Epithelial cell of proximal tubule (primary cell): Measurements from ENCODE around the gene ACAP3. TPM values are rescaled to one million over a fixed set of nuclear protein-coding genes. Genes with fewer than 3 reads are reported as not detected.

Experiments
- DNase-seq: peaks from one replicate; pipeline ENCODE4 v3.0.0-alpha.2; 2011; ENCODE audit warnings: low read depth
- H3K4me3 ChIP-seq: 2 replicates; pipeline ENCODE4 v1.5.1; 2011; ENCODE audit warnings: low read depth, mild to moderate bottlenecking, low read length
- total RNA-seq: library from RNA; depleted of rRNA; stranded (reverse); fragments of >200 nt; gene quantifications from 2 replicates; pipeline ENCODE4 v1.2.3, GENCODE V29; 2015
- TF ChIP-seq, protein P1 (sequence below): conservative IDR thresholded peaks from 2 replicates; pipeline ENCODE4 v1.5.1; 2012; ENCODE audit warnings: low read depth, mild to moderate bottlenecking, low read length

ACAP3 gene
- total RNA-seq, 1 donor from 2014 or later, result 29.1 TPM

DNA sequence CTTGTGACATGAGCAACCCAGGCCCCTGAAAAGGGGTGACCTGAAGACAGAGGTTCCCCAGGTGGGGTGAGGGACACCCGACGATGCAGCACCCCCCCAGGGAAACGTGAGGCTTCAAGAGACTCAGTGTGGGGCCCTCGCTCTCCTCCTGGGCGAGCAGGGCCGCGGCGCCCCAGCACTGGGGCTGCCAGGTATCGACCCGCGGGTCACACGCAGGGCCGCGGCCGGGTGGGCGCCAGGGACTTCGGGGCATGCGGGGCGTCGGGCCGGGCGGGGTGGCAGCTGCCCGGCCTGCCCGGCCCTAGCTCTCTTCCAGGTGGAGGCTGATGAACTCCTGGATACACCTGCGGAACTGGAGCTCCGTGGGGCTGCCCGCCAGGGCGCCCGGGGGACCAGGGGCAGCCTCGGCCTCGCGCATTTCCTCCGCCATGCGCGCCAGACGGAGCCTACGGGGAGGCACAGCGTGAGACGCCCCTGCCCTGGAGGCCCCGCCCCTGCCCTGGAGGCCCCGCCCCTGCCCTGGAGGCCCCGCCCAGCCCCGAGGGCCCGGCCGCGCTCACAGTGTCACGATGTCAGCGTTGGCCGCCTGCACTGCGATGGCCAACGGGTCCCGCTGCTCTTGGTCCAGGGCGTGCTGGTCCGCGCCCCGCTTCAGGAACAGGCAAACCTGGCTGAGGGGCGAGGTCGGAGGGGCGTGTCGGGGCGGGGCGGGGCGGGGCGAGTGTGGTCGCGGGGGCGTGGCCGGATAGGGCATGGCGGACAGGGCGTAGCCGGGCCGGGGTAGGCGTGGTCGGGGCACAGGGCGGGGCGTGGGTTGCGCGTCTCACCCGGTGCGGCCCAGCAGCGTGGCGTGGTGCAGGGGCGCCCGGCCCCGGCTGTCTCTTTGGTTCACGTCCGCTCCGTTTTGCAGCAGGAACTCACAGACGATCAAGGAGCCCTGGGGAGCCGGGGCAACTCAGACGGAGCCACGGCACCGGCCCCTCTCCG is 14.2 kb downstream of the ACAP3 start:
- no peak overlapping the region for H3K4me3 ChIP-seq
- TF ChIP-seq, protein P1, sequence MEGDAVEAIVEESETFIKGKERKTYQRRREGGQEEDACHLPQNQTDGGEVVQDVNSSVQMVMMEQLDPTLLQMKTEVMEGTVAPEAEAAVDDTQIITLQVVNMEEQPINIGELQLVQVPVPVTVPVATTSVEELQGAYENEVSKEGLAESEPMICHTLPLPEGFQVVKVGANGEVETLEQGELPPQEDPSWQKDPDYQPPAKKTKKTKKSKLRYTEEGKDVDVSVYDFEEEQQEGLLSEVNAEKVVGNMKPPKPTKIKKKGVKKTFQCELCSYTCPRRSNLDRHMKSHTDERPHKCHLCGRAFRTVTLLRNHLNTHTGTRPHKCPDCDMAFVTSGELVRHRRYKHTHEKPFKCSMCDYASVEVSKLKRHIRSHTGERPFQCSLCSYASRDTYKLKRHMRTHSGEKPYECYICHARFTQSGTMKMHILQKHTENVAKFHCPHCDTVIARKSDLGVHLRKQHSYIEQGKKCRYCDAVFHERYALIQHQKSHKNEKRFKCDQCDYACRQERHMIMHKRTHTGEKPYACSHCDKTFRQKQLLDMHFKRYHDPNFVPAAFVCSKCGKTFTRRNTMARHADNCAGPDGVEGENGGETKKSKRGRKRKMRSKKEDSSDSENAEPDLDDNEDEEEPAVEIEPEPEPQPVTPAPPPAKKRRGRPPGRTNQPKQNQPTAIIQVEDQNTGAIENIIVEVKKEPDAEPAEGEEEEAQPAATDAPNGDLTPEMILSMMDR, result no peak
- no peak for DNase-seq

DNA sequence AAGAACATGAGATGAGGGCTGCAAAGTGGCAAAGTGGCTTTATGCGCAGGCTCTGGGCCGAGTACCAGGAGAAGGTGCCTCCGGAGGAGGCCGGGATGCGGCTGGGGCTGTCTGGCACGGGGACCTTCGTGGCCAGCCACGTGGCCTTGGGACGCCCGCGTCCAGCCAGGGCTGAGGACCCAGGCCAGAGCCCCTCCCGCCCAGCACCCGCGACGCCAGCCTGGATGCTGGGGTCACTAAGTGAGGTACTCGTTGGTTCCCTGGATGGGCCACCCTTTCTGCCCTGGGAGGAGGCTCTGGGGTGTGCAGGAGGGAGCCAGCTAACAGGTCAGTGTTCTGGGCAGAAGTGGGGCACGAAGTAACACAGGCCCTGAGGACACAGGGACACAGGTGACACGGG is 14.9 kb downstream of the ACAP3 start:
- no peak for DNase-seq
- H3K4me3 ChIP-seq, result no peak overlapping the region
- TF ChIP-seq, protein P1, result no peak

DNA sequence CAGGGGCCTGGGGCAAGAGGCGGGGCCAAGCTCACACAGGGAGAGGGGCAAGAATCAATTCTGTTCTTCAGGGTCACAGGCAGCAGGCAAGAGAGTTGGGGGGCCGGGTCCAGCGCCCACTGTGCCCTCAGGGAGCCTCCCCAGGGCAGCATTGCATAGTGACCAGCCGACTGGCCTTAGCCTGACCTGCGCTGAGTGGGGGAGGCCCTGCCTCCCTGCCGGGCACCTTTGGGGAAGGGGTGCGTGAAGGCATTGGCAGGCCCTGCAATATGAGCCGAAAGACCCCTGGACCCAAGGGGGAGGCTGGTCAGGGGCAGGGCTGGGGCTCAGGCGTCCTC is 15.3 kb downstream of the ACAP3 start:
- H3K4me3 ChIP-seq, result no peak overlapping the region
- DNase-seq, result no peak
- TF ChIP-seq, protein P1, result no peak

DNA sequence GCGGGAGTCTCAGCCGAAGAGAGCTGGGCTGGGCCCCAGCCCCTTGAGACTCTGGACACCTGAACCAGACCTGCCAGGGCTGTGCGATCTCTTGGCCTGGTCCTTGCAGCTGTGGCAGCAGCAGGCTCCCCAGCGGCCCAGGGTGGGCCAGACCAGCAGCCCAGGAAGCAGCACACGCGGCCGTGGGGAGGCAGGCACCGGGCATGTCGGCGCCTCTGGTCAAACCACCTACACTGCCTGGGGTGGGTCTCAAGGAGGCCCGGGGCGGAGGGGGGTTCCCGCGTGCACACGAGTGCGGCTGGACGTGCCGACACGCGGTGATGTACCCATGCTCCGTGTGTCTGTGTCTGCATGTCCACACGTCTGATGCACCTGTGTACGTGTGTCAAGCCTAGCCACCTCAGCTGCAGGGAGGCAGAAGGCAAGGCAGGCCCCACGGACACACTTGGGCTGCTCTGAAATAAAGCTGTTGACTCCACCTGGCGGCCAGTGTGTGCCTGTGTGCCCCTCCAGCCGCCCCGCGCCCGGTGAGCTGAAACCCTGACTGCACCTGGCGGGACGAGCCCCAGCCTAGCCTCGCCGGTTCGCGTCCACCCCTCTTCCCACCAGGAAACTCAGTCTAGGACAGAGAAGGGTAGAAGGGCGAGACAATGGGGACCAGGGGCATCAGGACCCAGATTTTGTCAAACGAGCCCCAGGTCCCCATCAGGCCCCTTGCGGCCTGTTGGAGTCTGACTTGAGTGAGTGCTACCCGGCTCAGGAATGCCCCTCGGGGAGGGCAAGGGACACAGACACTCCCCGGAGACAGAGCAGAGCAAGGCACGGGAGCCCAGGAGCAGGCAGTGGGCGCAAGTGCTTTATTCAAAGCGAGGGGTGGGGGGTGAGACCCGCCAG is 15.9 kb downstream of the ACAP3 start:
- no peak for DNase-seq
- TF ChIP-seq, protein P1, result peak; percentile 63
- no peak overlapping the region for H3K4me3 ChIP-seq

DNA sequence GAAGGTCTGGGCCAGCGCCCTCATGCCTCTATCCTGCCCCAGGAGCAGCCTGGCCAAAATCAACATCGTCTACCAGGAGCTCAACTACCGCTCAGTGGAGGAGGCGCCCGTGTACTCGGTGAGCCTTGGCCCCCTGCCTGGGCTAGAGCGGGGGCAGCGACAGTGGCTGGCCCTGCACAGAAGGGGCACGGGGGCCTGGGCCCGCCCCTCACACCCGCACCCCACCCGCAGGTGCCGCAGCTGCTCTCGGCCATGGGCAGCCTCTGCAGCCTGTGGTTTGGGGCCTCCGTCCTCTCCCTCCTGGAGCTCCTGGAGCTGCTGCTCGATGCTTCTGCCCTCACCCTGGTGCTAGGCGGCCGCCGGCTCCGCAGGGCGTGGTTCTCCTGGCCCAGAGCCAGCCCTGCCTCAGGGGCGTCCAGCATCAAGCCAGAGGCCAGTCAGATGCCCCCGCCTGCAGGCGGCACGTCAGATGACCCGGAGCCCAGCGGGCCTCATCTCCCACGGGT is 16.7 kb downstream of the ACAP3 start:
- DNase-seq, result no peak
- TF ChIP-seq, protein P1, result no peak

DNA sequence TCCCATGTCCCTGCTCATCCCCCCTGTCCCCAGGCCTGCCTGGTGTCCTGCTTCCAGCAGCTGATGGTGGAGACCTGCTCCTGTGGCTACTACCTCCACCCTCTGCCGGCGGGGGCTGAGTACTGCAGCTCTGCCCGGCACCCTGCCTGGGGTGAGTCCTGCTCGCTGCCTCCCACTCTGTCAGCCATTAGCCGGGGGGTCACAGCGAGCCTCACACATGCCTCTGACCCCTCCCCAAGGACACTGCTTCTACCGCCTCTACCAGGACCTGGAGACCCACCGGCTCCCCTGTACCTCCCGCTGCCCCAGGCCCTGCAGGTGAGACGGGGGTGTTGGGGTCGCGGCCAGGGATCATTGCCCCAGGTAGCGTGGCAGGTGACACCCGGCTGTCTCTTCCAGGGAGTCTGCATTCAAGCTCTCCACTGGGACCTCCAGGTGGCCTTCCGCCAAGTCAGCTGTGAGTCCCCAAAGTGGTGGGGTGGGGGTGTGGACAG is 17.4 kb downstream of the ACAP3 start:
- TF ChIP-seq, protein P1, result peak; percentile 60
- no peak for DNase-seq

More for the DNA sequence above, 16.7 kb downstream of the ACAP3 start:
- no peak overlapping the region for H3K4me3 ChIP-seq

More for the DNA sequence above, 17.4 kb downstream of the ACAP3 start:
- H3K4me3 ChIP-seq, result no peak overlapping the region
